DOHH2 (cell line): ENCODE measurements around the gene THAP11.
A peak's percentile ranks its signal among the peaks of the same experiment; 100 is the strongest.

Experiments used
- H3F3A ChIP-seq: fragments of 200-600 bp; sonication (generic), shearing (Covaris generic); 2 replicates; pipeline ENCODE4 v1.6.0; 2016; ENCODE audit warnings: antibody characterized with exemption, mild to moderate bottlenecking; ENCODE audit not compliant: control insufficient read depth, insufficient read depth
- H3K27ac ChIP-seq: fragments of 200-600 bp; sonication (generic); 2 replicates; pipeline ENCODE4 v1.5.1; 2014; ENCODE audit warnings: low read depth, mild to moderate bottlenecking, low read length, moderate library complexity
- H3K27me3 ChIP-seq: fragments of 200-600 bp; sonication (generic); 2 replicates; pipeline ENCODE4 v1.6.1; 2014; ENCODE audit warnings: mild to moderate bottlenecking, low read length, mixed read lengths; ENCODE audit not compliant: control insufficient read depth
- H3K36me3 ChIP-seq: fragments of 200-600 bp; sonication (generic); 2 replicates; pipeline ENCODE4 v1.6.1; 2014; ENCODE audit warnings: mild to moderate bottlenecking, low read length, moderate library complexity, mixed read lengths; ENCODE audit not compliant: control insufficient read depth
- H3K4me1 ChIP-seq: fragments of 200-600 bp; sonication (generic); 2 replicates; pipeline ENCODE4 v1.6.1; 2014; ENCODE audit warnings: mild to moderate bottlenecking, low read length, mixed read lengths; ENCODE audit not compliant: control insufficient read depth
- H3K4me2 ChIP-seq: fragments of 200-600 bp; sonication (generic); 2 replicates; pipeline ENCODE4 v1.6.0; 2014; ENCODE audit warnings: mild to moderate bottlenecking, low read length, moderate library complexity
- H3K4me3 ChIP-seq: fragments of 200-600 bp; sonication (generic); 2 replicates; pipeline ENCODE4 v1.5.1; 2014; ENCODE audit warnings: mild to moderate bottlenecking, low read length, mixed read lengths
- H3K79me2 ChIP-seq: fragments of 200-600 bp; sonication (generic); 2 replicates; pipeline ENCODE4 v1.6.1; 2014; ENCODE audit warnings: mild to moderate bottlenecking, low read length, mixed read lengths; ENCODE audit not compliant: control insufficient read depth
- H3K9me2 ChIP-seq: fragments of 200-600 bp; sonication (generic); replicated peaks from 2 replicates; pipeline ENCODE4 v1.6.1; 2014; ENCODE audit warnings: mild to moderate bottlenecking, low read length, mixed read lengths; ENCODE audit not compliant: control insufficient read depth
- H3K9me3 ChIP-seq: fragments of 200-600 bp; sonication (generic); 2 replicates; pipeline ENCODE4 v1.6.1; 2014; ENCODE audit warnings: antibody characterized with exemption, low read length, mixed read lengths; ENCODE audit not compliant: control insufficient read depth, insufficient read depth
- H4K20me1 ChIP-seq: fragments of 200-600 bp; sonication (generic); 2 replicates; pipeline ENCODE4 v1.6.0; 2014; ENCODE audit warnings: low read depth, mild to moderate bottlenecking, antibody characterized with exemption, low read length, moderate library complexity; ENCODE audit not compliant: control insufficient read depth, insufficient read depth
- EZH2phosphoT487 ChIP-seq: fragments of 200-600 bp; sonication (generic); IDR thresholded peaks from 2 replicates; pipeline ENCODE4 v1.6.1; 2017; ENCODE audit warnings: borderline replicate concordance, mild to moderate bottlenecking, antibody characterized with exemption, low read length, moderate library complexity, mixed read lengths
- TF ChIP-seq, protein P1 (sequence below): fragments of 200-600 bp; sonication (generic); IDR thresholded peaks from one replicate; pipeline ENCODE4 v1.5.1; 2014; ENCODE audit warnings: antibody characterized with exemption, mild to moderate bottlenecking, low read depth, low read length; ENCODE audit not compliant: poor library complexity, severe bottlenecking

Gene THAP11

DNA sequence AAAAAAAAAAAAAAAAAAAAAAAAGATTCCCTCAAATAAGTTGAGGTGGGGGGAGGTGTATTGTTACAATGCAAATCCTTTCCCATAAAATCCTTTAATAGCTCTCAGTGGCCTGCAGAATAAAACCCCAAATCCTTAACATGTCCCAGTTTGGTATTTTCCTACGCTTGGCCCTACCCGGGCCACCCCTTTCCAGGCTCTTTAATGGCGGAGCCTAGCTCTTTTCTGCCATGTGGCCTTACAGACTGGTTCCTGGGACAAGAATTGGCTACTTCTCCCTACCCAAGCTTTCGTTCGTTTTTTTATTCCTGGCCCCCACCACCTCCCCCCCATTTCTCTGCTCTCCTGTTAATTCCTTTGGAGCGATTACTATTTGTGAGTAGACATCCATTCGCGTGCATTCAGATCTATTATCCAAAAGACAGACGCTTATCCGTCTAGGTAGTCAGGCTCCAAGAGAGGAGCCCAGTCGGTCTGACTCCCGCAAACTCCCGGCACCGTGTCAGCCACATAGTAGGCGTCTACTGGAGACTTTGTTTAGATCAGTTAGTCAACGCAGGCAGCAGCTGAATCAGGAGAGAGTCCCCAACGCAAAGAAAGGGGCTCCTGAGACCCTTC lies 813 bp upstream of the THAP11 start:
- H3K27ac ChIP-seq: no peak overlapping the region

DNA sequence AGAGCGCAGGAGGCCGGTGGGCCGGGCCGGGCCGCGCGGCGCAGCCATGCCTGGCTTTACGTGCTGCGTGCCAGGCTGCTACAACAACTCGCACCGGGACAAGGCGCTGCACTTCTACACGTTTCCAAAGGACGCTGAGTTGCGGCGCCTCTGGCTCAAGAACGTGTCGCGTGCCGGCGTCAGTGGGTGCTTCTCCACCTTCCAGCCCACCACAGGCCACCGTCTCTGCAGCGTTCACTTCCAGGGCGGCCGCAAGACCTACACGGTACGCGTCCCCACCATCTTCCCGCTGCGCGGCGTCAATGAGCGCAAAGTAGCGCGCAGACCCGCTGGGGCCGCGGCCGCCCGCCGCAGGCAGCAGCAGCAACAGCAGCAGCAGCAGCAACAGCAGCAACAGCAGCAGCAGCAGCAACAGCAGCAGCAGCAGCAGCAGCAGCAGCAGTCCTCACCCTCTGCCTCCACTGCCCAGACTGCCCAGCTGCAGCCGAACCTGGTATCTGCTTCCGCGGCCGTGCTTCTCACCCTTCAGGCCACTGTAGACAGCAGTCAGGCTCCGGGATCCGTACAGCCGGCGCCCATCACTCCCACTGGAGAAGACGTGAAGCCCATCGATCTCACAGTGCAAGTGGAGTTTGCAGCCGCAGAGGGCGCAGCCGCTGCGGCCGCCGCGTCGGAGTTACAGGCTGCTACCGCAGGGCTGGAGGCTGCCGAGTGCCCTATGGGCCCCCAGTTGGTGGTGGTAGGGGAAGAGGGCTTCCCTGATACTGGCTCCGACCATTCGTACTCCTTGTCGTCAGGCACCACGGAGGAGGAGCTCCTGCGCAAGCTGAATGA lies 606 bp downstream of the THAP11 start:
- H3F3A ChIP-seq: peaks cover 7% of the 10 kb centered on the region; the same call in 1 of the 2 replicates
- H4K20me1 ChIP-seq: peaks cover 7% of the 10 kb centered on the region
- H3K9me3 ChIP-seq: no peaks in the 10 kb centered on the region
- H3K27me3 ChIP-seq: no peaks in the 10 kb centered on the region
- peaks cover 48% of the 10 kb centered on the region for H3K79me2 ChIP-seq
- H3K4me2 ChIP-seq: peak overlapping the region; percentile 78
- H3K9me2 ChIP-seq: no peaks in the 10 kb centered on the region
- peak overlapping the region; percentile 81 for H3K27ac ChIP-seq
- peak overlapping the region; percentile 95 for H3K4me3 ChIP-seq
- TF ChIP-seq, protein P1, sequence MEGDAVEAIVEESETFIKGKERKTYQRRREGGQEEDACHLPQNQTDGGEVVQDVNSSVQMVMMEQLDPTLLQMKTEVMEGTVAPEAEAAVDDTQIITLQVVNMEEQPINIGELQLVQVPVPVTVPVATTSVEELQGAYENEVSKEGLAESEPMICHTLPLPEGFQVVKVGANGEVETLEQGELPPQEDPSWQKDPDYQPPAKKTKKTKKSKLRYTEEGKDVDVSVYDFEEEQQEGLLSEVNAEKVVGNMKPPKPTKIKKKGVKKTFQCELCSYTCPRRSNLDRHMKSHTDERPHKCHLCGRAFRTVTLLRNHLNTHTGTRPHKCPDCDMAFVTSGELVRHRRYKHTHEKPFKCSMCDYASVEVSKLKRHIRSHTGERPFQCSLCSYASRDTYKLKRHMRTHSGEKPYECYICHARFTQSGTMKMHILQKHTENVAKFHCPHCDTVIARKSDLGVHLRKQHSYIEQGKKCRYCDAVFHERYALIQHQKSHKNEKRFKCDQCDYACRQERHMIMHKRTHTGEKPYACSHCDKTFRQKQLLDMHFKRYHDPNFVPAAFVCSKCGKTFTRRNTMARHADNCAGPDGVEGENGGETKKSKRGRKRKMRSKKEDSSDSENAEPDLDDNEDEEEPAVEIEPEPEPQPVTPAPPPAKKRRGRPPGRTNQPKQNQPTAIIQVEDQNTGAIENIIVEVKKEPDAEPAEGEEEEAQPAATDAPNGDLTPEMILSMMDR: peak; percentile 54
- TF ChIP-seq EZH2phosphoT487: no peak
- H3K4me1 ChIP-seq: peaks cover 37% of the 10 kb centered on the region
- peaks cover 15% of the 10 kb centered on the region for H3K36me3 ChIP-seq

More for the DNA sequence above, 813 bp upstream of the THAP11 start:
- Histone ChIP-seq H3K4me1 (peaks cover 37% of the 10 kb centered on the region), H3K79me2 (peaks cover 38% of the 10 kb centered on the region), H3K9me2 (no peaks in the 10 kb centered on the region), H4K20me1 (peaks cover 7% of the 10 kb centered on the region; the same call in 1 of the 2 replicates), H3K4me2 (peak overlapping the region; percentile 78), H3K9me3 (no peaks in the 10 kb centered on the region), H3K4me3 (peak overlapping the region; percentile 95), H3F3A (peaks cover 7% of the 10 kb centered on the region; the same call in 1 of the 2 replicates), H3K27me3 (no peaks in the 10 kb centered on the region), H3K36me3 (peaks cover 13% of the 10 kb centered on the region)
- no peak for TF ChIP-seq EZH2phosphoT487
- TF ChIP-seq, protein P1: no peak

DNA sequence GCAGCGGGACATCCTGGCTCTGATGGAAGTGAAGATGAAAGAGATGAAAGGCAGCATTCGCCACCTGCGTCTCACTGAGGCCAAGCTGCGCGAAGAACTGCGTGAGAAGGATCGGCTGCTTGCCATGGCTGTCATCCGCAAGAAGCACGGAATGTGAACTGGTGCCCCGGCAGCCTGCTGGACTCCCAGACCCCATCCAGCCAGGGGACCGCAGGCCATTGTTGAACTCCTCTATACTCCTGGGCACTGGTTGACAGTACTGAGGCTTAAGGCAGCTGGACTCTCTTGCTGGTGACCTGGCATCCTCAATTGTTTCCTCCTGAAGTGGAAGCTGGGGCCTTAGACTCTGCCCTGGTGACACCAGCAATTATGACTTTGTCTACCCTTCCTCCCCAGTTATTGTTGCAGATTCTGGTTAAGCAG lies 1.2 kb downstream of the THAP11 start:
- Histone ChIP-seq H3K27ac (peak overlapping the region; percentile 81; the same call in 1 of the 2 replicates), H3K79me2 (peaks cover 54% of the 10 kb centered on the region), H3K27me3 (no peaks in the 10 kb centered on the region), H3K4me3 (peak overlapping the region; percentile 95), H3K9me2 (no peaks in the 10 kb centered on the region), H3K36me3 (peaks cover 15% of the 10 kb centered on the region), H3K4me2 (peak overlapping the region; percentile 78), H4K20me1 (peaks cover 7% of the 10 kb centered on the region), H3K9me3 (no peaks in the 10 kb centered on the region), H3F3A (peaks cover 7% of the 10 kb centered on the region; the same call in 1 of the 2 replicates), H3K4me1 (peaks cover 43% of the 10 kb centered on the region)
- TF ChIP-seq, protein P1: no peak
- no peak for TF ChIP-seq EZH2phosphoT487
